ENCODE data around the gene STX8.

Gene STX8

GRCh38 chr17:9284884-9285283 is 290.7 kb downstream of the STX8 start:
- Mint-ChIP-seq H3K36me3 (peaks cover 6% of the 10 kb centered on the region), H3K27ac (no peak overlapping the region), H3K9me3 (no peaks in the 10 kb centered on the region), H3K4me1 (peaks cover 28% of the 10 kb centered on the region), H3K4me3 (no peak overlapping the region)
- DNase-seq (ENCODE audit: low spot score in 2 of 2) (no peak), ATAC-seq (no peak)

- Mint-ChIP-seq H3K4me1 (peaks cover 18% of the 10 kb centered on the region), H3K27ac (no peak overlapping the region), H3K9me3 (no peaks in the 10 kb centered on the region), H3K4me3 (no peak overlapping the region), H3K36me3 (no peaks in the 10 kb centered on the region)
- DNase-seq (ENCODE audit: low spot score in 2 of 2) (no peak), ATAC-seq (no peak)
Measured at GRCh38 chr17:9283909-9284308, 291.7 kb downstream of the STX8 start.

- H3K27ac Mint-ChIP-seq = no peak overlapping the region
- H3K9me3 Mint-ChIP-seq = no peaks in the 10 kb centered on the region
- ATAC-seq (no peak), DNase-seq (ENCODE audit: low spot score in 2 of 2) (no peak)
- H3K4me3 Mint-ChIP-seq = no peak overlapping the region
- H3K36me3 Mint-ChIP-seq = no peaks in the 10 kb centered on the region
- H3K4me1 Mint-ChIP-seq = peaks cover 17% of the 10 kb centered on the region
Measured at GRCh38 chr17:9279893-9280292, 295.7 kb downstream of the STX8 start.

- no peak overlapping the region for H3K4me3 Mint-ChIP-seq
- H3K27ac Mint-ChIP-seq = no peak overlapping the region
- peaks cover 31% of the 10 kb centered on the region for H3K4me1 Mint-ChIP-seq
- DNase-seq (ENCODE audit: low spot score in 2 of 2) (no peak), ATAC-seq (no peak)
- no peaks in the 10 kb centered on the region for H3K9me3 Mint-ChIP-seq
- no peaks in the 10 kb centered on the region for H3K36me3 Mint-ChIP-seq
Measured at GRCh38 chr17:9274973-9275372, 300.6 kb downstream of the STX8 start.

GRCh38 chr17:9273428-9274391 is 301.9 kb downstream of the STX8 start:
- DNase-seq (ENCODE audit: low spot score in 2 of 2) = peak in 1 of 2 donors; percentile 56
- peak; percentile 94 for ATAC-seq
- Mint-ChIP-seq H3K36me3 (no peaks in the 10 kb centered on the region), H3K4me1 (peaks cover 31% of the 10 kb centered on the region), H3K4me3 (peak overlapping the region; percentile 30), H3K9me3 (no peaks in the 10 kb centered on the region), H3K27ac (peak overlapping the region; percentile 37)

GRCh38 chr17:9272501-9273200 is 303.0 kb downstream of the STX8 start:
- peak overlapping the region; percentile 37 for H3K27ac Mint-ChIP-seq
- H3K4me3 Mint-ChIP-seq = no peak overlapping the region
- no peak for DNase-seq (ENCODE audit: low spot score in 2 of 2)
- no peaks in the 10 kb centered on the region for H3K36me3 Mint-ChIP-seq
- peaks cover 30% of the 10 kb centered on the region for H3K4me1 Mint-ChIP-seq
- no peaks in the 10 kb centered on the region for H3K9me3 Mint-ChIP-seq
- ATAC-seq = no peak

GRCh38 chr17:9271989-9272388 is 303.6 kb downstream of the STX8 start:
- no peak overlapping the region for H3K4me3 Mint-ChIP-seq
- H3K9me3 Mint-ChIP-seq = no peaks in the 10 kb centered on the region
- H3K36me3 Mint-ChIP-seq = no peaks in the 10 kb centered on the region
- H3K27ac Mint-ChIP-seq = no peak overlapping the region
- DNase-seq (ENCODE audit: low spot score in 2 of 2) (no peak), ATAC-seq (no peak)
- H3K4me1 Mint-ChIP-seq = peaks cover 26% of the 10 kb centered on the region

- Mint-ChIP-seq H3K36me3 (no peaks in the 10 kb centered on the region), H3K4me3 (no peak overlapping the region), H3K4me1 (peaks cover 26% of the 10 kb centered on the region), H3K9me3 (no peaks in the 10 kb centered on the region), H3K27ac (no peak overlapping the region)
- ATAC-seq (no peak), DNase-seq (ENCODE audit: low spot score in 2 of 2) (no peak)
Measured at GRCh38 chr17:9270921-9271320, 304.7 kb downstream of the STX8 start.

GRCh38 chr17:9269350-9270035 is 306.1 kb downstream of the STX8 start:
- ATAC-seq = no peak
- Mint-ChIP-seq H3K4me1 (peaks cover 19% of the 10 kb centered on the region), H3K4me3 (no peak overlapping the region), H3K36me3 (no peaks in the 10 kb centered on the region), H3K27ac (no peak overlapping the region), H3K9me3 (no peaks in the 10 kb centered on the region)
- DNase-seq (ENCODE audit: low spot score in 2 of 2) = no peak

- no peaks in the 10 kb centered on the region for H3K9me3 Mint-ChIP-seq
- H3K4me1 Mint-ChIP-seq = peaks cover 11% of the 10 kb centered on the region
- no peak for ATAC-seq
- DNase-seq (ENCODE audit: low spot score in 2 of 2) = no peak
- H3K4me3 Mint-ChIP-seq = no peak overlapping the region
- H3K36me3 Mint-ChIP-seq = no peaks in the 10 kb centered on the region
- H3K27ac Mint-ChIP-seq = no peak overlapping the region
Measured at GRCh38 chr17:9268546-9268945, 307.1 kb downstream of the STX8 start.

- Mint-ChIP-seq H3K9me3 (no peaks in the 10 kb centered on the region), H3K4me3 (no peak overlapping the region), H3K27ac (no peak overlapping the region), H3K36me3 (no peaks in the 10 kb centered on the region), H3K4me1 (no peaks in the 10 kb centered on the region)
- DNase-seq (ENCODE audit: low spot score in 2 of 2) (no peak), ATAC-seq (no peak)
Measured at GRCh38 chr17:9266697-9267117, 308.9 kb downstream of the STX8 start.

- H3K27ac Mint-ChIP-seq = no peak overlapping the region
- H3K36me3 Mint-ChIP-seq = no peaks in the 10 kb centered on the region
- H3K9me3 Mint-ChIP-seq = no peaks in the 10 kb centered on the region
- no peak overlapping the region for H3K4me3 Mint-ChIP-seq
- ATAC-seq = no peak
- DNase-seq (ENCODE audit: low spot score in 2 of 2) = no peak
- H3K4me1 Mint-ChIP-seq = no peaks in the 10 kb centered on the region
Measured at GRCh38 chr17:9266031-9266680, 309.5 kb downstream of the STX8 start.

GRCh38 chr17:9261081-9262012 is 314.3 kb downstream of the STX8 start:
- H3K4me1 Mint-ChIP-seq = peaks cover 11% of the 10 kb centered on the region
- peak overlapping the region; percentile 29 for H3K27ac Mint-ChIP-seq
- DNase-seq (ENCODE audit: low spot score in 2 of 2) (no peak), ATAC-seq (no peak)
- H3K9me3 Mint-ChIP-seq = no peaks in the 10 kb centered on the region
- H3K36me3 Mint-ChIP-seq = peaks cover 6% of the 10 kb centered on the region
- H3K4me3 Mint-ChIP-seq = no peak overlapping the region

GRCh38 chr17:9259419-9259818 is 316.2 kb downstream of the STX8 start:
- peaks cover 6% of the 10 kb centered on the region for H3K36me3 Mint-ChIP-seq
- no peak overlapping the region for H3K27ac Mint-ChIP-seq

More at GRCh38 chr17:9259419-9259818, 316.2 kb downstream of the STX8 start:
- DNase-seq (ENCODE audit: low spot score in 2 of 2) (no peak), ATAC-seq (no peak)
- Mint-ChIP-seq H3K4me3 (no peak overlapping the region), H3K9me3 (no peaks in the 10 kb centered on the region), H3K4me1 (peaks cover 11% of the 10 kb centered on the region)

All from stimulated activated effector memory CD8-positive, alpha-beta T cell treated with anti-CD3 and anti-CD28 coated beads, Interleukin-12 subunit alpha, Interleukin-12 subunit beta, amount 100 ng/mL, for 72 hours (primary cell).